Caco-2 (cell line): ENCODE measurements around the gene FGG. TPM values are rescaled to one million over a fixed set of nuclear protein-coding genes. Genes with fewer than 3 reads are reported as not detected.

ENCODE experiments used
- BruUV-seq: library from RNA; stranded (reverse); fragments of 400-500 nt; replicated peaks from 2 replicates; lab custom pipeline; 2021; lab: Mats Ljungman, UMichigan
- CTCF ChIA-PET: fragments of 300-600 bp; sonication (Branson Sonifier 250); formaldehyde crosslinking; loops from one replicate; lab custom pipeline; 2022; ENCODE audit warnings: antibody characterized with exemption; lab: Charles Lee
- POLR2A ChIA-PET: fragments of 300-600 bp; sonication (Branson Sonifier 250); formaldehyde crosslinking; loops from one replicate; lab custom pipeline; 2022; ENCODE audit warnings: antibody characterized with exemption; lab: Charles Lee
- DNase-seq, 2 experiments: peaks; one replicate each; pipeline versions ENCODE4 v3.0.0 to v3.0.0-alpha.2; 2020 to 2022
- H3K27me3 ChIP-seq: replicated peaks from 2 replicates; pipeline ENCODE4 v1.6.0; 2011; ENCODE audit warnings: low read length; ENCODE audit not compliant: control insufficient read depth, insufficient read depth
- H3K36me3 ChIP-seq: 2 replicates; pipeline ENCODE4 v1.5.1; 2011; ENCODE audit warnings: low read length; ENCODE audit not compliant: control insufficient read depth, insufficient read depth
- H3K4me1 ChIP-seq: fragments of 250-450 bp; sonication (Bioruptor Pico); 2 replicates; pipeline ENCODE4 v1.5.1; 2020; ENCODE audit warnings: mild to moderate bottlenecking
- H3K4me3 ChIP-seq: 2 replicates; pipeline ENCODE4 v1.5.1; 2011; ENCODE audit warnings: low read depth, mild to moderate bottlenecking, control low read depth, low read length
- H3K9me3 ChIP-seq: fragments of 250-450 bp; sonication (Bioruptor Pico); 2 replicates; pipeline ENCODE4 v1.5.1; 2020; ENCODE audit warnings: mild to moderate bottlenecking, moderate library complexity
- H3K27ac Mint-ChIP-seq: one replicate; pipeline ENCODE4 v1.8.0; 2022; ENCODE audit warnings: mixed read lengths; ENCODE audit not compliant: unreplicated experiment
- H3K27me3 Mint-ChIP-seq: one replicate; pipeline ENCODE4 v1.8.0; 2022; ENCODE audit warnings: mixed read lengths; ENCODE audit not compliant: insufficient read depth, unreplicated experiment
- H3K36me3 Mint-ChIP-seq: one replicate; pipeline ENCODE4 v1.8.0; 2022; ENCODE audit warnings: mild to moderate bottlenecking, mixed read lengths; ENCODE audit not compliant: insufficient read depth, unreplicated experiment
- H3K4me1 Mint-ChIP-seq: one replicate; pipeline ENCODE4 v1.8.0; 2022; ENCODE audit warnings: low read depth, mixed read lengths; ENCODE audit not compliant: unreplicated experiment
- H3K4me3 Mint-ChIP-seq: one replicate; pipeline ENCODE4 v1.8.0; 2022; ENCODE audit warnings: mild to moderate bottlenecking, moderate library complexity, mixed read lengths; ENCODE audit not compliant: unreplicated experiment
- H3K9me3 Mint-ChIP-seq: one replicate; pipeline ENCODE4 v1.8.0; 2022; ENCODE audit warnings: mixed read lengths; ENCODE audit not compliant: unreplicated experiment
- intact Hi-C: fragments of 100-400 bp; cut with micrococcal nuclease; formaldehyde crosslinking; loops from one replicate; pipeline ENCODE4 v1.10.0; 2022; ENCODE audit not compliant: unreplicated experiment
- total RNA-seq: library from RNA; stranded (reverse); gene quantifications from 2 replicates; pipeline ENCODE4 v1.2.3, GENCODE V29; 2022
- TF ChIP-seq, protein P1 (sequence below), 2 experiments: fragments of 200-600 bp in 1 of 2; IDR thresholded peaks; 1 replicate in 1 of 2; 2 replicates in 1 of 2; pipeline versions ENCODE4 v1.5.1 to v1.8.0; 2011 to 2022; ENCODE audit warnings: antibody characterized with exemption in 1 of 2, control low read depth in 1 of 2, inconsistent platforms in 1 of 2, low read depth in 1 of 2, low read length in 1 of 2, mild to moderate bottlenecking in 1 of 2, moderate library complexity in 1 of 2; ENCODE audit not compliant: insufficient read depth in 1 of 2, severe bottlenecking in 1 of 2, unreplicated experiment in 1 of 2

Gene FGG
- total RNA-seq, 1 experiment from 2014 or later = 121 TPM

DNA sequence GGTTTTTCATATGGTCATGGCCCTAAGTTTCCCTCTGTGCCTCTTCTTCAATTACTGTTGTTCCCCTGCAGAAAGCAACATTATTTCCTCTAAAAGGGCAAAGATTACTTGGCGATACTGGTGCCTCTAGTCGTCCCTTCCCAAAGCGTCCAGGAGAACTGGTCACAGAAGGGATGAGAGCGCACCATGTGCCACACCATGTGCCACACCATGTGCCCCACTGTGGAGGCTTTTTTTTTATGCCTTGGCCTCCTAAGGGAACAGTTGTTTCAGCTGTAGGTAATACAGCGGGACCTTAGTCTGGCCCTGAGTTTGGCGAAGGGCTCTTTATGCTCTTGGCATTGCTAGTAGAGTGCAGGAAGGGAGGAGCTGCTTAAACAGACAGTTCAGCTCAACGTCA is 11.5 kb upstream of the FGG start:
- H3K27me3 ChIP-seq = no peaks in the 10 kb centered on the region
- intact Hi-C loops = loop anchor here (5.0 to 10.0 kb wide), 2 partner anchors 209 to 297 kb away; no protein-coding TSS in a partner anchor

DNA sequence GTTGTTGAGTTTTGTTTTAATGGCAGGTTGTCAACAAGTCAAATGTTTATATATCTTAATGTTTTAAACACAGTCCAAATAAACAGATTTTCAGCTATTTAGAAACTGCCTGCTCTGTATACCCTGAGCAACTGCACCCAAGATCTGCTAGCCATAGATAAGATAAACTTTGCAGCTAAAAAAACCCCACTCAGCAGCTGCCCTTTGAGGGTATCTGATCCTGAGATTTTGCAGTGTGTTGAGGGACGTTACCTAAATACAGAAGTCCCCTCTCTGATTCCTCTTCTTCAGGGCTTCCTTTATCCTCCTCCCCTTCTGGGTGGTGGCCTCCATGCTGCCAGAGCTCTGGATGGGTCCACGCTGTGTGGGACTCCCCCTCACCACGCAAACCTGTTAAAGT is 11.0 kb upstream of the FGG start:
- Histone ChIP-seq H3K4me1 (peaks cover 8% of the 10 kb centered on the region), H3K36me3 (no peaks in the 10 kb centered on the region), H3K27me3 (no peaks in the 10 kb centered on the region), H3K4me3 (no peak overlapping the region), H3K9me3 (no peaks in the 10 kb centered on the region)
- ChIA-PET CTCF (interaction anchor here (0.8 to 10.8 kb wide), 4 partner anchors 64 to 120 kb away, joined by 3 to 251 read pairs (median 8); partner anchors contain the start of gene PLRG1), POLR2A (no interaction called here)
- Mint-ChIP-seq H3K27me3 (no peaks in the 10 kb centered on the region), H3K4me3 (no peak overlapping the region), H3K36me3 (no peaks in the 10 kb centered on the region), H3K27ac (no peak overlapping the region), H3K4me1 (peaks cover 13% of the 10 kb centered on the region), H3K9me3 (no peaks in the 10 kb centered on the region)
- intact Hi-C loops = loop anchor here (5.0 to 10.0 kb wide), 2 partner anchors 209 to 296 kb away; no protein-coding TSS in a partner anchor
- no TSS peak for BruUV-seq
- DNase-seq = no peak
- TF ChIP-seq, protein P1, sequence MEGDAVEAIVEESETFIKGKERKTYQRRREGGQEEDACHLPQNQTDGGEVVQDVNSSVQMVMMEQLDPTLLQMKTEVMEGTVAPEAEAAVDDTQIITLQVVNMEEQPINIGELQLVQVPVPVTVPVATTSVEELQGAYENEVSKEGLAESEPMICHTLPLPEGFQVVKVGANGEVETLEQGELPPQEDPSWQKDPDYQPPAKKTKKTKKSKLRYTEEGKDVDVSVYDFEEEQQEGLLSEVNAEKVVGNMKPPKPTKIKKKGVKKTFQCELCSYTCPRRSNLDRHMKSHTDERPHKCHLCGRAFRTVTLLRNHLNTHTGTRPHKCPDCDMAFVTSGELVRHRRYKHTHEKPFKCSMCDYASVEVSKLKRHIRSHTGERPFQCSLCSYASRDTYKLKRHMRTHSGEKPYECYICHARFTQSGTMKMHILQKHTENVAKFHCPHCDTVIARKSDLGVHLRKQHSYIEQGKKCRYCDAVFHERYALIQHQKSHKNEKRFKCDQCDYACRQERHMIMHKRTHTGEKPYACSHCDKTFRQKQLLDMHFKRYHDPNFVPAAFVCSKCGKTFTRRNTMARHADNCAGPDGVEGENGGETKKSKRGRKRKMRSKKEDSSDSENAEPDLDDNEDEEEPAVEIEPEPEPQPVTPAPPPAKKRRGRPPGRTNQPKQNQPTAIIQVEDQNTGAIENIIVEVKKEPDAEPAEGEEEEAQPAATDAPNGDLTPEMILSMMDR (IDR thresholded peaks at IDR 0.05; ENCODE audit: insufficient read depth in 1 of 2, low read depth in 1 of 2, low read length in 1 of 2, severe bottlenecking in 1 of 2, unreplicated experiment in 1 of 2) = no peak

More for the DNA sequence above, 11.5 kb upstream of the FGG start:
- no TSS peak for BruUV-seq
- H3K4me1 Mint-ChIP-seq = peaks cover 9% of the 10 kb centered on the region
- CTCF ChIA-PET = interaction anchor here (0.8 to 10.8 kb wide), 5 partner anchors 11 to 121 kb away, joined by 3 to 251 read pairs (median 5); partner anchors contain the start of genes FGG and PLRG1
- H3K9me3 Mint-ChIP-seq = no peaks in the 10 kb centered on the region
- H3K27ac Mint-ChIP-seq = no peak overlapping the region
- TF ChIP-seq, protein P1 (IDR thresholded peaks at IDR 0.05; ENCODE audit: insufficient read depth in 1 of 2, low read depth in 1 of 2, low read length in 1 of 2, severe bottlenecking in 1 of 2, unreplicated experiment in 1 of 2) = no peak
- Histone ChIP-seq H3K9me3 (no peaks in the 10 kb centered on the region), H3K4me3 (no peak overlapping the region), H3K36me3 (no peaks in the 10 kb centered on the region), H3K4me1 (peaks cover 6% of the 10 kb centered on the region)
- H3K4me3 Mint-ChIP-seq = no peak overlapping the region
- H3K27me3 Mint-ChIP-seq = no peaks in the 10 kb centered on the region
- POLR2A ChIA-PET = no interaction called here
- no peaks in the 10 kb centered on the region for H3K36me3 Mint-ChIP-seq
- DNase-seq = no peak

DNA sequence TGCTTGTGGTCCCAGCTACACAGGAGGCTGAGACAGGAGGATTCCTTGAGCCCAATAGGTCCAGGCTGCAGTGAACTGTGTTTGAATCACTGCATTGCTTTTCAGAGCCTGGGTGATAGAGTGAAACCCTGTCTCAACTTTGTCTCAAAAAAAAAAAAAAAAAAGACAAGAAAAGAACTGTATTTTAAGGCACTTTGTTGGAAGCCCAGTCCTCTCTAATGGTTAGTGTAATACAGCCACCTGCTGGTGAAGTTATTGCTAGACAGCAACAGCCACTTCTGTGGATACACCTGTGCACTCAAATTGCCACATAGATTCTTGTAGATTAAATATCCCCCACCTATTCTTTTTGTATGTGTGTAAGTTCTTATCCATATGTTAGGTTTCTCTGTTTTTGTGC is 10.1 kb upstream of the FGG start:
- no peaks in the 10 kb centered on the region for H3K27me3 Mint-ChIP-seq
- Histone ChIP-seq H3K4me1 (peaks cover 13% of the 10 kb centered on the region), H3K4me3 (no peak overlapping the region), H3K36me3 (no peaks in the 10 kb centered on the region), H3K27me3 (no peaks in the 10 kb centered on the region), H3K9me3 (no peaks in the 10 kb centered on the region)
- TF ChIP-seq, protein P1 (IDR thresholded peaks at IDR 0.05; ENCODE audit: insufficient read depth in 1 of 2, low read depth in 1 of 2, low read length in 1 of 2, severe bottlenecking in 1 of 2, unreplicated experiment in 1 of 2) = peak; percentile 59 to 75
- ChIA-PET POLR2A (no interaction called here), CTCF (interaction anchor here (0.6 to 10.8 kb wide), 7 partner anchors 13 to 282 kb away, joined by 3 to 251 read pairs (median 5); partner anchors contain the start of gene PLRG1)
- no peaks in the 10 kb centered on the region for H3K36me3 Mint-ChIP-seq
- no TSS peak for BruUV-seq
- H3K4me1 Mint-ChIP-seq = peaks cover 16% of the 10 kb centered on the region
- H3K9me3 Mint-ChIP-seq = no peaks in the 10 kb centered on the region
- intact Hi-C loops = loop anchor here (1.0 to 10.0 kb wide), 5 partner anchors 63 to 295 kb away; no protein-coding TSS in a partner anchor
- H3K27ac Mint-ChIP-seq = no peak overlapping the region
- H3K4me3 Mint-ChIP-seq = no peak overlapping the region
- peak; percentile 51 to 63 for DNase-seq
